ENCODE results near the gene DNAAF1.
"Not testable (repeated sequence)": the region's sequence is repeated elsewhere in the genome, so short reads cannot be mapped to it uniquely, and the experiment has no call there.

DNAAF1 gene

DNA sequence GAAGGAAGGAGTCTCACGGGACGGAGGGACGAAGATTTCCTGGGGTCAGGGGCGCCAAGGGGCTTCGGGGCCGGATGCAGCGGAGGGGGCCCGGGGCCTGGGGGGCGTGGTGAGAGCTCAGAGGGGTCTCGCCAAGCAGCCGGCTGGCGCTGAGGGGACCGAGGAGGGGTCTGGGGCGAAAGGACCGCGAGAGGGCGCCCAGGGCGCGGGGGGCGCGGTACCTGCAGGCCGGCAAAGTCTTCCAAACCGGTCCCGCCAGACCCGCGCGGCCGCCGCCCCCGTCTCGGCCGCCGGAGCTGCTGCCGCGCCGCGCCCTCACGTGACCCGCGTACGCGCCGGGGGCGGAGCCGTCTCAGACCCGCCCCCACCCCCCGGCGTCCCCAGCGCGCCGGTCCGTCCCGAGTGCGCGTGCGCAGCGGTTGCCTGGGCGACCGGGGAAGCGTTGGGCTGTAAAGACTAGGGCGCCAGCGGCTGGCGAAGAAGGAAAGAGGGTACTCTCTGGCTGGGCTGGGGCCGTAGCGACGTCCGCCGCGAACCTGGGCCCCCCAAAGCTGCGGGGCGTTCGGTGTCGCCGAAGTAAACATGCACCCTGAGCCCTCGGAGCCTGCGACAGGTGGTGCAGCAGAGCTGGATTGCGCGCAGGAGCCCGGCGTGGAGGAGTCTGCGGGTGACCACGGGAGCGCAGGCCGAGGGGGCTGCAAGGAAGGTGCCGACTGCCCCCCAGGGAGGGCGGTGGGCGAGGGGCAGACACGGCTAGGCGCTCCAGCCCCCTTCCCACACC, at the start of gene DNAAF1, which contains the start of gene HSDL1:
DNAAF1 (plus strand) TSS at position 450 of the 781 bp plus-strand sequence; CDS start at position 583, 133 bp downstream.
HSDL1 (minus strand) TSS at position 319 of the 781 bp plus-strand sequence. CDS start 13,856 bp downstream, outside the sequence.
- peak; percentile 70 for DNase-seq

DNA sequence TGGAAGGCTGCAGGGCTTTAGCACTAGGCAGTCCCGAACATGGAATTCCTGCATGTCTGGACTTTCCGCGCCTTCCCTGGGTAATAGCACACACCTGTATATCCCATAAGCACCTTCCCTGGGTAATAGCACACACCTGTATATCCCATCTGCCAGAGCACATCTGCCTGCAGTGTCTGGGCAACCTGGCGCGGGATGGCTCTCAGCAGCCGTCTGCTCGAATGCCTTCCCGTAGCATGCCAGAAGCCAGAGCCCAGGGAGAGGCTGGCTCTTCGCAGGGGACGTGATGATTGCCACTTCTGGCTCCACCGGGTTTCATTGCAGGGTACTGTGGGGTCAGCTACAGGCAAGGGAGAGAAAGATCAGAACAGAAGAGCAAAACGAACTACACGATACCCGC, 49.6 kb upstream of the DNAAF1 start:
- no peak for DNase-seq

DNA sequence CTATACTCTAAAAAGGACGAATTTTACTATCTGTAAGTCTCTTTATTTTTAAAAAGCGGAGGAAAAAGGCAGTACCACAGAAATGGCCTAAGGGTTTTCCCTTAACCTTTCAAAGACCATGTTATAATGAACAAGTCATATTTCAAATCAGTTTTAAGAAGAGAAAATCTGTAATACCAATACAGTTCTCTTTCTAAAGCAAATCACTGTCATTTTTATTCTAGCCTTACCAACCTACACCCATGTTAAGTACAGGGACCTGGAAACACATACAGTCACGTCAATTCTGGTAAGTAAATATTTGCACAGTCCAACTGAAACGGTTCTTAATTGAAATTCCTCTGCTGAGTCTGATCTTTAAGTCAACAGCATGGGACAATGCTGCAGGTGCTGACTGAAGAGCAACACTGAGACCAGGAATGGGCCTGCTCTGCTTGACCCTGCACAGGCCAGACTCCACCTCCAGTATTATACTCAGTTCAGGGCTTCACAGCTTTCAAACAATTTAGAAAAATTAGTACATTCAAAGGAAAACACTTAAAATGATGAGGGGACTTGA, 48.6 kb upstream of the DNAAF1 start:
- no peak for DNase-seq

DNA sequence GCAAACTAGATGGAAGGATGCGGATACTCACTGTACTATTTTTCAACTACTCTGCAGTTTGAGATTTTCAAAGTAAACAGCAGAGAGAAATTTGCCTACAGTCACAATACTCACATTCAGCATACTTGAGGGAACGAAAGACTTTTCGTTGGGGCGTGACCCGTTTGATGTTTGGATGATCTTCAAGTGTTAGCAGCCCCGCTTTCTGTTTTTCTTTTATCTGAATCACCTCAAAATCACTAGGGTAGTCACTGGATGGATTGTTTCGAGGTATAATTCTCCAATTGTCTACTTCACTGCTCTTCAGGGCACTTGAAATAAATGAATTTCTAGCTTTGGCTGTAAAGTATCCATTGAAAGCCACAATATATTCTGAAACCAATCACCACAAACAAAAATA, 46.2 kb upstream of the DNAAF1 start:
- no peak for DNase-seq

DNA sequence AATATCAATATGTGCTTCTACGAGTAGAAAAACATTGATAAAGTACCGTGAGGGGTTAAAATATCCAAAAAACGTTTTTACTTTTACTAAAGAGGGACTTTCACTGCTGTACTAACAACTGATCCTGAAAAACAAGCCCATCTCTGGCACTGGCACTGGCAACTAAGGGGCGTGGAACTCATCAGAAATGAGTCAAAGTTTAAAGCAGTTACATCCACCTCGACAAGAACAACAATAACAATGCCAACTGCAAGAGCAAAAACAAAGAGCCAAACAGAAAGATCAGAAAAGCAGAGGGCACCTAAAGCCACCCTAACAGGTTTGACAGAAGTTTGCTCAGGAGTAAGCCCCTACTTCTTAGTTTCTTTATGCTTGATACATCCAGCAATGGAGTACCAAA, 41.4 kb upstream of the DNAAF1 start:
- no peak for DNase-seq

DNA sequence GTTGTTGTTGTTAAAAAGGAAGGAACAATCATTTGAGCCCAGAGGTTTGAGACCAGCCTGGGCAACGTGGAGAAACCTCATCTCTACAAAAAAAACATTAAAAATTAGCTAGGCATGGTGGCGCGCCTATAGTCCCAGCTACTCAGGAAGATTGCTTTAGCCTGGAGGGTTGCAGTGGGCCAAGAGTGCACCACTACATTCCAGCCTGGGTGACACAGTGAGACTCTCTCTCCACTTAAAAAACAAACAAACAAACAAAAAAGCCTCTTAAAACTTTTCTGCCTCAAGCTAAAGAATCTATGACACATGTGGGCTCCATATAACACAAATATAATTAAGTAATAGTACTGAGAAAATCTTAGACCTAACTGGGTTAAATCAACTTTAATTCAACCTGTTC, 40.9 kb upstream of the DNAAF1 start:
- no peak for DNase-seq

DNA sequence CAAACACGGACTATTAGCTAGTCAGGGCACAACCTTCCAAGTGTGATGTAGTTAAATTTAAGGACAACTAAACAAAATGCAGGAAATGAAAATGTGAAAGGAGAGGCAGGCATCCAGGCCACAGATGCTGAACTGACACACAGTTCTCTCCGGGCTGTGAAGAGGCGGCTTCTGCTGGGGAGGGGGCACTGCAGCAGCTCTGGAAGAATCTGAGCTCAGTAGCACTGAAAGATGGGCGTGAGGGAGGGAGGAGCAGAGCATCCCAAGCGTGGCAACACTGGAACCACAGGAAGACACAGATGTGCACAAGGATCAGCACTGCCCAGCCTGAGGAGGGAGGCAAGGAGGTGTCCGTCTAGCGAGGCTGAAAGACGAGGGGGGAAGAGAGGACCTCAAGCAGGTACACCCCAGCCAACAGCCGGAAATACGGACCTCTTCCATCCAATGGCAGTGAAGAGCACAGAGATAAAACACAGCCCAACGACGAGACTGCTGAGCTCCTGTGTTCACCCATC, 39.8 kb upstream of the DNAAF1 start:
- DNase-seq, result no peak

DNA sequence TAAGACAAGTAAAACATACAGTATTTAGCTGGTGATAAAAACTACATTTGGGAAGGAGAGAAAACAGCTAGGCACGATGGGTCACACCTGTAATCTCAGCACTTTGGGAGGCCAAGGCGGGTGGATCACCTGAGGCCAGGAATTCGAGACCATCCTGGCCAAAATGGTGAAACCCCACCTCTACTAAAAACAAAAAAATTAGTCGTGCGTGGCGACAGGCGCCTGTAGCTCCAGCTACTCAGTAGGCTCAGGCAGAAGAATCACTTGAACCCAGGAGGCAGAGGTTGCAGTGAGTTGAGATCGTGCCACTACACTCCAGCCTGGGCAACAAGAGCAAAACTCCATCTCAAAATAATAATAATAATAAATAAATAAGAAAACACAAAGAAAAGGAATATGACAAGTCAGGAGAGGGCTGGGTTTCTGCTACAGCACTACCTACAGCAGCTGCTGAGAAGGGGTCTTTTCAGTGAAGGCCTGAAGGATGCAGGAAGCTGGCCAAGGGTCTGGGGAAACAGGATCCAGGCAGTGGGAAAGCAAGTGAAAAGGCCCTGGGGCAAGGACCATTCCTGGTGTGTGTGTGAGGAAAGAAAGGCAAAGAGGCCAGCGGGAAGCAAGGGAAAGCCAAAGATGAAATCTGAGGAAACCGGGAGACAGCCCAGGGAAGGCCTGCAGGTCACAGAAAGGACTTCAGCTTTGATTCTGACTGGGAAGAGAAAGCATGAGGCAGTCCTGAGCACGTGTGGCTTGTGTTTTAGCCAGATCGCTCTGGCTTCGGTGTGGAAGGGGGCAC, 39.0 kb upstream of the DNAAF1 start:
- DNase-seq, result no peak

DNA sequence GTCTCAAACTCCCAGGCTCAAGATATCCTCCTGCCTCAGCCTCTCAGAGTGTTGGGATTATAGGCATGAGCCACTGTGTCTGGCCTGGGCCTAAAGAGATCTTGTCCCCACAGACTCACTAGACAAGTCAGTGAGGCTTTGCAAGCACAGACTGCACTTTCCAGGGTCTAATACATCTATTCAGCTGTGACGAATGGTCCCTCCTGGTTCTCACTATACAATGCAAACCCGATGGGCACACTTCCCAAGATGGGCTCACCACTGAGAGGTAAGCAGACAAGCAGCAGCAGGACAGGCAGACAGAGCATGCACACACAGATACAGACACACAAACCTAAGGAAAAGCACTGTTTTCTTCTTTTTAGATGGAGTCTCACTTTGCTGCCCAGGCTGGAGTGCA, 37.2 kb upstream of the DNAAF1 start:
- no peak for DNase-seq

DNA sequence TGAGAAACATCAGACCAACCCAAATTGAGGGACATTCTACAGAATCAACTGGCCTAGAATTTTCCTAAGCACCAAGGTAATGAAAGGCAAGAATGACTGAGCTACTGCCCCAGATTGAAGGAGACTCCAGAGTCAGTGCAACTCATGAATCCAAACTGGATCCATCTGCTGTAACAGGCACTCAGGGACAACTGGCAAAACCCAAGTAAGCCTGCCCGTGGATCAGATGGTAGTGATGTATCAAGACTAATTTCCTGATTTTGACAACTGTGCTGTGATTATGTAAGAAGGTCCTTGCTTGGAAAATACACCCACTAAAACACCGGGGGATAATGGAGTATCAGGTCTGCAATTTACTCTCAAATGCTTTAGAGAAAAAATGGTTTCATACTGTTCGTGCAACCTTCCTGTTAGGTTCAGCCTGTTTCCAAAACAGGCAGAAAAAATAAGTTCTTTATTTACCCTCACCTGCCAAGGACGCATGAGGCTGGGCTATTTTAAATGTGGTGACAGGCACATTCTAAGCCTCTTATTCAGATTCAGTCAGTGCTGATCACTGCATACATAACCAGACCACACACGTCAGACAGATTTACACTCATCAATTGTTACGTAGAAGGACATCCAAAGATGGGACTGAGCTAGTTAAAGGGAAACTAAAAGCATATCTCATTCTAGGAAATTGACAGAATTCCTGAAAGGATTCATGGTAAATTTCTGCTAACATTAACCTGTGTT, 35.3 kb upstream of the DNAAF1 start:
- DNase-seq, result no peak

DNA sequence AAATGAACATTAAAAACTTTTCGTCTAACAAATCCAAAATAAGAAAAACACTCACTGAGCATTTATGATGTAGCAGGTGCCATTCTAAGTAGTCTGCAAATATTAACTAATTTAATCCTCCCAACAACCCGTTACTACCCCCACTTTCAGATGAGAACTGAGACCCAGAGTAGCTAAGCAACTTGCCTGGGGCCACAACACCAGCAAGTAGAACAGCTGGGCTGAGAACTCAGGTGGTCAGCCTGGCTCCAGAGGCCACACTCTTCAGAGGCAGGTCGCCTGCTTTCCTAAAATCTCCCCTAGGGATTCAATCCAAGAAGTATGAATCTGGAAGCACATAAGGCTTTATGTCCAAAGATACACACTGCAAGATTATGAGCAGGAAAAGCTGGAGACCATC, 34.6 kb upstream of the DNAAF1 start:
- DNase-seq, result no peak

DNA sequence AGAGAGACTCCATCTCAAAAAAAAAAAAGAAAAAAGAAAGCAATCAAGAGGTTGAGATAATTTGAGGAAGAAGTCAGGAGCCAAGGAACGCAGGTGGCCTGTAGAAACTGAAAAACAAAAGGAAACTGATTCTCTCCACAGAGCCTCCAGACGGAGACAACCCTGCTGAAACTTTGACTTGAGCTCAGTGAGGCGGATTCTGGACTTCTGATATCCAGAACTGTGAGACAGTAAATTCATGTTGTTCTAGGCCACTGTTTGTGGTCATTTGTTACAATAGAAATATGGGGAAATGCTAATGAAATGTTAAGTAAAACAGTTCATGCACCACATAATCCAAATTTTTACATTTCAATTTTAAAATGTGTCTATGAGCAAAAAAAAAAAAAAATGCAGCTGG, 33.6 kb upstream of the DNAAF1 start:
- no peak for DNase-seq

DNA sequence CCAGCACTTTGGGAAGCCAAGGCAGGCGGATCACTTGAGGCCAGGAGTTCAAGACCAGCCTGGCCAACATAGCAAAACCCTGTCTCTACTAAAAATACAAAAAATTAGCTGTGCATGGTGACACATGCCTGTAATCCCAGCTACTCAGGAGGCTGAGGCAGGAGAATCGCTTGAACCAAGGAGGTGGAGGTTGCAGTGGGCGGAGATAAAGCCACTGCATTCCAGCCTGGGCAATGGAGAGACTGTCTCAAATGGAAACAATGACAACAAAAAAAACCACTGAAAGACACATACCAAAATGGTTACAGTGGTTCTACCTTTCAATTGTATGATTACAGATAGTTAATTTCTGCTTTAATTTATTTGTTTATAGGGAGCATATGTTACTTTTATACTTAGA, 33.2 kb upstream of the DNAAF1 start:
- not testable (repeated sequence) for DNase-seq

DNA sequence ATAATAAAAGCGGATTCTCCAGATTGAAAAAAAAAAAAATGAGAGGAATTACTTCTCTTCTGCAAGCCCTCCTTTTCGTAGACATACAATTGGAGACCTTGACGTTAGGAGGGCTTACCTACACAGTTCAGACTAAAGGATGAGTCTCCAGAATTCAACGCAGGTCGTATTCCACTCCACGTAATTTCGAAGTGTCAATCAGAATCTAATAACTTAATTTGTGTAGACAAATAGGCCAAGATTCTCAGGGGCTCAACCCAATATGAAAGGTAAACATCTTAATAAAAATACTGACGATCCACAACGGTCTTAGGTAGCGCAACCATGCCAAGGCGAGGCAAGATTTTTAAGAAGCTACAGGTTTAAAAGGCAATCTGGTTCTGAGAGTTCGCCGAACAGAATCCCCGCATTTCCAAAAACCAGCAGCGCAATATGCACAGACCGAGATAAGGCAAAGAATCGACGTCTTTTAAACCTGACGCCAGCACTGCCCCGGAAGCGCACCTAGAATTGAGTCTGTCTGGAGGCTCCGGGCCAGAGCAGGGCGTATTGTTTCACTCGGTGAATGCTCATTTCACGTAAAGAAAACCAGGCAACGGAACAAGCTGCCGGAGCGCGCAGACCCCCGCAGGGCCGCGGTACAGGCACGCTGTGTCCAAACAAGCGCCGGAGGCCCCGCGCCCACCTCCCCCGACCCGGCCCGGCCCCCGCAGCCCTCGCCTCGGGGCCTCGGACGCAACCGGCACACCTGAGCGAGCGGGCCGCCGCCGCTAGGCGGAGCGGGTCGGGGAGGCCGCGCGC, 29.0 kb upstream of the DNAAF1 start:
- peak; percentile 48 for DNase-seq

DNA sequence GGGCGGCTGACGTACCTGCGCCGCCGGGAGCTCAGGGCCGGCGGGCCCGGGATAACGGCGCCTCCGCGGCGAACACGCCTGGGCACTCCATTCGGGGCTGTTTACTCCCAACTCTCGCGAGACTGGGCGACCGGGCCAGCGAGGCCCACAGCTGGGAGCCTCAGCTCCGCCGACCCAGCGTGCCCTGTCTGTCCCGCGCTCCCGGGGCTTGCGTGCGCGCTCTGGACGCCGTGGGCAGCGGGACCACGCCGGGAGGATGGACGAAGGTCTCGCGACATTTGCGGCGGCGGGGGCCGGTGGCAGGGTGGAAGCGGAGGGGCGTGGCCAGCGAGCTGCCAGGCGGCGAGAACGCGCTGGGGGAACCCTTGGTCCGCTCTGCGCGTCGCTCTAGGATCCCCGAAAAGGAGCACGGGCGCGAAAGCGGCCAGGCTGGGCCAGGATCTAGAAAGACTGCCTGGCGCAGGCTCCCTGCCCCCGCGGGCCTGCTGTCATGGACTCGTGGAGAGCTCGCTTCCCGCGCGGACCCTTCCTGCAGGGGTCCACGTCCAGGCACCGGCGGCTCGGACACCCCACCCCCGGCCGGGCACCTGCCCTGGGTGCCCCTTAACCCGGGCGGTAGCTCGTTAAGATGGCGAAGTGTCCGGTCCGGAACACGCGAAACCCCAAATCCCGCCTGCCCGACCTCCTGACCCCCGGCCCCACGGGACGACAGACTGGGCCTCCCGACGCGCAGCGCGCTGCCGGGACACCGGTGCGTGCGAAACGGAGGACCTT, 28.2 kb upstream of the DNAAF1 start, which contains the start of gene MBTPS1:
MBTPS1 (minus strand) TSS at position 223 of the 774 bp plus-strand sequence. CDS start 15,159 bp downstream, outside the sequence.
- peak; percentile 91 for DNase-seq

DNA sequence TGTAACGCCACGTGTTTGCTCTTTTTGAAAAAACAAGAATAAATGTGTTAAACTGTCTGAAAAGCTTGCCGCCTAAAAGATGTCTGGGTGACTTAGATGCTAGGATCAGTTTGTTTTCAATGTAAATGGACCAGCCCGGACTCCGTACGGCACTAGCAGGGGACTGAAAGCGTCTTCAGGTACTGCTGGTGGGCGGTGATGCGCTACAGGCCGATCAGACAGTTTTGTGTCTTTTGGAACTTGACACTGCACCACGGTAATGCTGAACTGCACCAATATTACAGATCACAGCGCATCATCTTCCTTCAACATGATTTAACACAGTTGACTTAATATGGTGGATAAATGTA, 27.6 kb upstream of the DNAAF1 start:
- DNase-seq, result no peak

DNA sequence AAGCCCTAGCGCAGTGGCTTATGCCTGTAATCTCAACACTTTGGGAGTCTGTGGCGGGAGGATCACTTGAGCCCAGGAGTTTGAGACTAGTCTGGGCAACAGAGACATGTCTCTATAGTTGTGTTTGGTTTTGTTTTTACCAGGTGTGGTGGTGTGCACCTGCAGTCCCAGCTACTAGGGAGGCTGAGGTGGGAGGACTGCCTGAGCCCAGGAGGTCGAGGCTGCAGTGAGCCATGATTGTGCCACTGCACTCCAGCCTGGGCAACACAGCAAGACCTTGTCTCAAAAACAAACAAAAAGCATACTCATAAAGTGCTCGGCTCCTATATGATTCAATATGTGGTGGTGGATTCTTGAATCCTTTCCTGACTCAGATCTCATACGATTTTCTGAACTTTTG, 26.8 kb upstream of the DNAAF1 start:
- not testable (repeated sequence) for DNase-seq

DNA sequence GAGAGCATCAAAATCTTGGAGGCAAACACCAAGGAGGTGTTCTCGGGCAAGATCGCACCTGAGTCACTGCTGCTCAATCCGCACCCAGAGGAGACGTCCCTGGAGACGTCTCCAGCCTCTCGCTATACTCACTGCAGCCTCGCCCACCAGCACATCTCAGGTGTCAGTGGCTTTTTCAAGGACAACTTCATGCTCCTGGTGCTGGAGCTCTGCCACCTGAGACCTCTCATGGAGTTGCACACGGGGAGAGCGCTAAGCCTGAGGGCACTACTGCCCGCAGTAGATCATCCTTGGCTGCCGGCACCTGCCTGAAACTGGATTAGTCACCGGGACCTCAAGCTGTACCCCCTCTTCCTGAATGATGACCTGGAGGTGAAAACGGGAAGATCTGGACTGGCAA, 25.7 kb upstream of the DNAAF1 start:
- DNase-seq, result no peak

DNA sequence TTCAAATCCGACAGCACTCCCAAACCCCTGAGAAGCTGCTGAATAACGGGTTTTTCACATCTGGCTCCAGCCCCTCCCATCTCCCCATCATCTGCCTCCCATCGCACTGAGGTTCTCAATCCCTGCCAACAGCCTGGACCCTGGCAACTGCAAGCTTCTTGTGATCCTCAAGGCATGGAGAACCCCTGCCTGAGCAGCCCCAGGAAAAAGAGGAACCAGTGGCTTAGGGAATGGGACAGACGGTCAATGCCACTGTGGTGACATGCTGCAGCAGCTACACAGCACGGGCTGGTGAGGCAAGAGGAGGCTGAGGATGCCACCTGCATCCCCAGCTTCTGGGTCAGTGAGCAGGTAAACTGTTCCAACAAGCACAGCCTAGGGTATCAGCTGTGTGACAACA, 25.1 kb upstream of the DNAAF1 start:
- no peak for DNase-seq

DNA sequence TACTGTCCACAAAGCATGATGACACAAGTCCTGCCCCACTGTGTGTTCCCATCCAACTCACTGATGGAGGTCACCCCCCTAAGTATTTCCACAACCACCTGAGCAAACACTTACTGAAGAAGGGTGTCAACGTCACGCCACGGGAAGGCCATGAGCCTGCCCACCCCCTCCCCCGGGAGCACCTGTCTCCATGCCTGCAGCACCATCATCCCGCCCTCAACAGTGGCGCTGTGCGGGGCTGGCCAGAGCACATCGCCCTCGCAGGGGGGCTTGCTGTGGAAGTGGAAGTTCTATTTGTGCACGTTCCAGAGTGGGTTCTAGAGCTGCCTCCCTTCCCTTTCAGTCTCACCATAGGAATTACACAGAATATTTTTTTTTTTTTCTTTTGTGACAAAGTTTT, 24.1 kb upstream of the DNAAF1 start:
- no peak for DNase-seq

Data from kidney glomerular epithelial cell (primary cell).